ENCODE measurements around the gene COL5A1. TPM values are rescaled to one million over a fixed set of nuclear protein-coding genes. Genes with fewer than 3 reads are reported as not detected.

COL5A1 gene
- total RNA-seq, 1 donor, result 295 TPM

GRCh38 chr9:134812343-134812673, 170.7 kb downstream of the COL5A1 start:
- no peak for DNase-seq (ENCODE audit: low read depth)
- H3K4me3 ChIP-seq (ENCODE audit: low read depth, low read length), result no peak overlapping the region
- TF ChIP-seq, protein P1, sequence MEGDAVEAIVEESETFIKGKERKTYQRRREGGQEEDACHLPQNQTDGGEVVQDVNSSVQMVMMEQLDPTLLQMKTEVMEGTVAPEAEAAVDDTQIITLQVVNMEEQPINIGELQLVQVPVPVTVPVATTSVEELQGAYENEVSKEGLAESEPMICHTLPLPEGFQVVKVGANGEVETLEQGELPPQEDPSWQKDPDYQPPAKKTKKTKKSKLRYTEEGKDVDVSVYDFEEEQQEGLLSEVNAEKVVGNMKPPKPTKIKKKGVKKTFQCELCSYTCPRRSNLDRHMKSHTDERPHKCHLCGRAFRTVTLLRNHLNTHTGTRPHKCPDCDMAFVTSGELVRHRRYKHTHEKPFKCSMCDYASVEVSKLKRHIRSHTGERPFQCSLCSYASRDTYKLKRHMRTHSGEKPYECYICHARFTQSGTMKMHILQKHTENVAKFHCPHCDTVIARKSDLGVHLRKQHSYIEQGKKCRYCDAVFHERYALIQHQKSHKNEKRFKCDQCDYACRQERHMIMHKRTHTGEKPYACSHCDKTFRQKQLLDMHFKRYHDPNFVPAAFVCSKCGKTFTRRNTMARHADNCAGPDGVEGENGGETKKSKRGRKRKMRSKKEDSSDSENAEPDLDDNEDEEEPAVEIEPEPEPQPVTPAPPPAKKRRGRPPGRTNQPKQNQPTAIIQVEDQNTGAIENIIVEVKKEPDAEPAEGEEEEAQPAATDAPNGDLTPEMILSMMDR (IDR thresholded peaks at IDR 0.05; ENCODE audit: insufficient read depth, low read depth, low read length), result no peak

GRCh38 chr9:134813841-134814240, 172.2 kb downstream of the COL5A1 start:
- DNase-seq (ENCODE audit: low read depth), result no peak
- TF ChIP-seq, protein P1 (IDR thresholded peaks at IDR 0.05; ENCODE audit: insufficient read depth, low read depth, low read length), result no peak
- no peak overlapping the region for H3K4me3 ChIP-seq (ENCODE audit: low read depth, low read length)

GRCh38 chr9:134814598-134815215, 173.1 kb downstream of the COL5A1 start:
- TF ChIP-seq, protein P1 (IDR thresholded peaks at IDR 0.05; ENCODE audit: insufficient read depth, low read depth, low read length), result no peak
- H3K4me3 ChIP-seq (ENCODE audit: low read depth, low read length), result no peak overlapping the region
- no peak for DNase-seq (ENCODE audit: low read depth)

DNA sequence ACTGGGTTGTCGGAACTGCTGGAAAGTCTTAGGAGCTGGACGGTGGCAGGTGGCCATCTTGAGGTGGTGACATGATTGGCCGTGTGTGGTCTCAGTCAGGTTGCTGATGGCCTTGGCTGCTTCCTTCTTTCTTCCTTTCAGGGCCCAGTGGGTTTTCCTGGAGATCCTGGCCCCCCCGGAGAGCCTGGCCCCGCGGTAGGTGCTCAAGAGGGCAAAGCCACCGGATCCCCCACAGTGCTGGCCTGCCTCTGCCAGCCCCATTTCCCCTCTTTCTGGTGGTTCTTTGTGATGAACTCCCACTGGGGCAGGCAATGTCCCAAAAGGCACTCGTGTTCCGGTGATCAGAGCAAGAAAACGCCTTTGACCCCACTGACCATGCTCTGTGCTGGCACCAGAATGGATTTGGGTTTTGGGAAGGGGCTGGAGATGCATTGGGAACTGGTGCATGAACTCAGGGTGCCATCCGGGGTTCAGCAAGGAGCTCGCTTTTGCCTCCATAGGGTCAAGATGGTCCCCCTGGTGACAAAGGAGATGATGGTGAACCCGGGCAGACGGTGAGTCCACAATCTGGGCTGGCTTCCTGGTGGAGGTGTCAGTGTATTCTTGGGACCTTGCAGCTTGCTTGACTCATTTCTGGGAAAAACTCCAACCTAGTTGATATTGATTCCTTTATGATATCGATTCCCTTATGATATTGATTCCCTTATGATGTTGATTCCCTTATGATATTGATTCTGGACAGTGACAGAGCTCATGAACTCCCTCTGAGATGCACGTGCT, 174.0 kb downstream of the COL5A1 start:
- H3K4me3 ChIP-seq (ENCODE audit: low read depth, low read length), result no peak overlapping the region
- no peak for DNase-seq (ENCODE audit: low read depth)
- TF ChIP-seq, protein P1 (IDR thresholded peaks at IDR 0.05; ENCODE audit: insufficient read depth, low read depth, low read length), result no peak

GRCh38 chr9:134816264-134816663, 174.7 kb downstream of the COL5A1 start:
- TF ChIP-seq, protein P1 (IDR thresholded peaks at IDR 0.05; ENCODE audit: insufficient read depth, low read depth, low read length), result no peak
- DNase-seq (ENCODE audit: low read depth), result no peak
- no peak overlapping the region for H3K4me3 ChIP-seq (ENCODE audit: low read depth, low read length)

GRCh38 chr9:134818000-134818568, 176.5 kb downstream of the COL5A1 start:
- no peak for DNase-seq (ENCODE audit: low read depth)
- no peak overlapping the region for H3K4me3 ChIP-seq (ENCODE audit: low read depth, low read length)
- TF ChIP-seq, protein P1 (IDR thresholded peaks at IDR 0.05; ENCODE audit: insufficient read depth, low read depth, low read length), result no peak

Measured in fibroblast of villous mesenchyme (primary cell).